Measurements from ENCODE around the gene GEMIN7. TPM values are rescaled to one million over a fixed set of nuclear protein-coding genes. Genes with fewer than 3 reads are reported as not detected.
A peak's percentile ranks its signal among the peaks of the same experiment; 100 is the strongest.
"Not testable (repeated sequence)": the region's sequence is repeated elsewhere in the genome, so short reads cannot be mapped to it uniquely, and the experiment has no call there.

Gene GEMIN7
- total RNA-seq, 2 donors from 2014 or later = 56.9 to 57.2 TPM

DNA sequence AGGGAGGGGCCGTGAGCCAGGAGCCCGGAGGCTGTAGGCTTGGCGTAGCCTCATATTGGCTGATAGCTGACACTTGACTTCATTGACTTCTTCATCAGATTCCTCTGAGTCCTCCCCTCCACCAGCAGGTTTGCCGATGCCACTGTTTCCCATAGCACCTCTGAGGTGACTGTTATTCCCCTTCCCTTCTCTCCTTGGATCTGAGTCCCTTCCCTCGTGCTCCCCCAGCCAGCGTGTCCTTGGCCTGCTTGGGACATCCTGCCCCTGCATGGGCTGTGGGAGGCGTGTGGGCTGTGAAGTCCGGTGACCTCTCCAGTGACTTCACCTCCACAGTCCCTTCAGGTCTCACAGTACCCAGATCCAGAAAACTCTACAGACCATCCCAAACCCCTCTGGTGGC is 22.7 kb downstream of the GEMIN7 start:
- H3K9me3 Mint-ChIP-seq = no peaks in the 10 kb centered on the region
- no peak overlapping the region for H3K27ac Mint-ChIP-seq
- H3K4me3 Mint-ChIP-seq = no peak overlapping the region
- H3K36me3 Mint-ChIP-seq (ENCODE audit: low read depth) = peaks cover 5% of the 10 kb centered on the region
- no peak for ATAC-seq (replicated peaks)
- H3K27me3 Mint-ChIP-seq = no peaks in the 10 kb centered on the region
- peaks cover 30% of the 10 kb centered on the region for H3K4me1 Mint-ChIP-seq

DNA sequence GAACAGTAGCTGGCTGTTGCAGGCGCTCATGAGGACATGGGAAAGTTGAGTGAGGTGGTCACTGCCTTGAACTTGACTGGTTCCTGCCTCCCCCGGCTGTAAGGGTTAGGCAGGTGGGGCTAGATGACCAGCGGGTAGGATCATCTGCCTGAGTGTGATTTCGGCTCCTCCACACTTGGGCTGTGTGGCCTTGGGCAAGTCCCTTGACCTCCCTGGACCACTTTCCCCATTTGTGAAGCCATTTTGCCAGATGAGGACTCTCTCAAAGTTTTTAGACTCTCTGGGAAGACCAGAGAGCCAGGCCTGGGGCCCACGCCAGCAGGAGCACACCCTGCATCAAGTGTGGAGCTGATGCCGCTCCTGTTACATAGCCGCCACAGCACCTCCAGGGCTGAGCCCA is 23.4 kb downstream of the GEMIN7 start:
- peaks cover 25% of the 10 kb centered on the region for H3K4me1 Mint-ChIP-seq

GRCh38 chr19:45103156-45103507 is 24.1 kb downstream of the GEMIN7 start:
- H3K9me3 Mint-ChIP-seq = no peaks in the 10 kb centered on the region
- no peak overlapping the region for H3K27ac Mint-ChIP-seq
- no peaks in the 10 kb centered on the region for H3K36me3 Mint-ChIP-seq (ENCODE audit: low read depth)
- peaks cover 22% of the 10 kb centered on the region for H3K4me1 Mint-ChIP-seq
- ATAC-seq (replicated peaks) = peak; percentile 86
- H3K4me3 Mint-ChIP-seq = peak overlapping the region; percentile 65
- H3K27me3 Mint-ChIP-seq = no peaks in the 10 kb centered on the region

More for the DNA sequence above, 23.4 kb downstream of the GEMIN7 start:
- no peaks in the 10 kb centered on the region for H3K27me3 Mint-ChIP-seq
- H3K4me3 Mint-ChIP-seq = peak overlapping the region; percentile 65
- H3K27ac Mint-ChIP-seq = no peak overlapping the region
- no peaks in the 10 kb centered on the region for H3K36me3 Mint-ChIP-seq (ENCODE audit: low read depth)
- no peak for ATAC-seq (replicated peaks)
- no peaks in the 10 kb centered on the region for H3K9me3 Mint-ChIP-seq

DNA sequence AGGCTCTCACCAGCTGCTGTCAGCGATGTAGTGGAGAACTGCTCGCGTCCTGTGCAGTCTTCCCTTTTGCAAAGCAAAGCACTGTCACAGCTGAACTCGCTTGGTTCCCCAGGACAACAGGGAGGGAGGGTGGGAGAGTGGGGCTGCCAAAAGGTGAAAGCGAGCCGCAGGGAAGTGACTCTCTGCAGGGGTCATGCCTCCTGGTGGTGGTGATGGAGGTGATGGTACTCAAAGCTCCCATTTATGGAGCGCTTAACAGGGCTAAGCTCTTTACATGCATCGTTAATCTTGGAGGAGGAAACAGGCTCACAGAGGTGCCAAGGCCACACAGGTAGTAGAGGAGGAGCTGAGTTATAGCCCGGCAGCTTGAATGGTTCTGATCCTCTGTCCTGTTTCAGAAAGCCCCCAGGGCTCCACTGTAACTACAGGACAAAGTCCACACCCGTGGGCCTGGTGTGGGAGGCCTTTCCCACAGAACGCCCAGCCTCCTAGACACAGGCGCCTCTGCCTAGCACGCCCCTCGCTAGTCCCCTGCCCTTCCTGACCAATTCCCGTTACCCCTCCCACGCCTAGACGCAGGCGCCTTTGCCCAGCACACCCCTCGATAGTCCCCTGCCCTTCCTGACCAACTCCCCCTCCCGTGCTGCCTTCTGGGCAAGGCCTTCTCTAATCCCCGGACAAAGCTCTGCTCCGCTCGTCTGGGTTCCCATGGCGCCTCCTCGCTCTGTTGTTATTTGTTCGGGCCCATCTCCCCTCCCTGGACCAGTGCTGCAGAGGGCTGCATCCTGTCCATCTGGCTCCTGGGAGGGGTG is 24.7 kb downstream of the GEMIN7 start:
- Mint-ChIP-seq H3K4me1 (peaks cover 22% of the 10 kb centered on the region), H3K36me3 (ENCODE audit: low read depth) (no peaks in the 10 kb centered on the region), H3K4me3 (peak overlapping the region; percentile 65), H3K9me3 (no peaks in the 10 kb centered on the region), H3K27me3 (no peaks in the 10 kb centered on the region), H3K27ac (peak overlapping the region; percentile 81)
- peak; percentile 25 for ATAC-seq (replicated peaks)

DNA sequence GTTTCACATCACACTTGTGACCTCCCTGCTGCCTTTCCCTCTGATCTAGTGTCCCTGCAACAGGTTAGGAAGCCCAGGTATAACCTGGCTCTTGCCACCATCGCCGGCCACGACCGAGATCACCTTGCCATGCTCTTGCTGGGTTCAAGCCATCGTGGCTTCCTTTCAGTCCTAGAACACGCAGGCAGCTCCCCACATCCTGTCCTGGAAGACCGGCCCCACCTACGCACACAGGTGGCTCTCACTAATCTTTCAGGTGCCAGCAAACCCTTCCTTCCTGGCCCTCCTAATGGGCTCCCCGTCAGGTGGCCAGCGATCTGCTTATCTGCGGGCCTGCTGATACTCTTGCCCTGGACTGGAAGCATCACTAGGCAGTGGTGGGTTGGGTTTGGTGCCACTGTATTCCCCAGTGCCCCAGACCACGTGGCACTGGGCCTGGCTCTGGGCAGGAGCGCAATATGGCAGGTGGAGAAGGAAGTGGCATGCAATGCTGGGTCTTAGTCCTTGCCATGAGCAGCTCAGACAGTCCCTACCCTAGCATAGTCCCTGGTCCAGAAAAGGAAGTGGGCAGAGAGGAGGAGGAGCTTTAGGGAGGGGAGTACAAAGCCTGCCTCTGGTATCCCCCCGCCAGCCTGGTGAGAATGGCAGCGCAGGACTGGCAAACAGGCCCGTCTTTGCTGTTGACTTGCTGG is 25.7 kb downstream of the GEMIN7 start:
- peak; percentile 46 for ATAC-seq (replicated peaks)
- H3K9me3 Mint-ChIP-seq = no peaks in the 10 kb centered on the region
- no peaks in the 10 kb centered on the region for H3K27me3 Mint-ChIP-seq
- peak overlapping the region; percentile 65 for H3K4me3 Mint-ChIP-seq
- peaks cover 23% of the 10 kb centered on the region for H3K4me1 Mint-ChIP-seq
- no peaks in the 10 kb centered on the region for H3K36me3 Mint-ChIP-seq (ENCODE audit: low read depth)
- H3K27ac Mint-ChIP-seq = peak overlapping the region; percentile 81

DNA sequence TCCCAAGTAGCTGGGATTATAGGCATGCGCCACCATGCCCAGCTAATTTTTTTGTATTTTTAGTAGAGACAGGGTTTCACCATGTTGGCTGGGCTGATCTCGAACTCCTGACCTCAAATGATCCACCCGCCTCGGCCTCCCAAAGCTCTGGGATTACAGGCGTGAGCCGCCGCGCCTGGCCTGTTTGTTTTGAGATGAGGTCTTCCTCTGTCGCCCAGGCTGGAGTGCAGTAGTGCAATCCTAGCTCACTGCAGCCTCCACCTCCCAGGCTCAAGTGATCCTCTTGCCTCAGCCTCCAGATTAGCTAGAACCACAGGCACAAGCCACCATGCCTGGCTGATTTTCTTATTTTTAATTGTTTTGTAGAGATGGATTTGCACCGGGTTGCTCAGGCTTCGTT is 27.3 kb downstream of the GEMIN7 start:
- not testable (repeated sequence) for H3K27ac Mint-ChIP-seq; H3K9me3 Mint-ChIP-seq; H3K36me3 Mint-ChIP-seq (ENCODE audit: low read depth); H3K4me3 Mint-ChIP-seq; H3K27me3 Mint-ChIP-seq; ATAC-seq (replicated peaks)
- H3K4me1 Mint-ChIP-seq = peaks cover 24% of the 10 kb centered on the region

- no peaks in the 10 kb centered on the region for H3K27me3 Mint-ChIP-seq
- H3K27ac Mint-ChIP-seq = no peak overlapping the region
- no peaks in the 10 kb centered on the region for H3K9me3 Mint-ChIP-seq
- no peaks in the 10 kb centered on the region for H3K36me3 Mint-ChIP-seq (ENCODE audit: low read depth)
- no peak for ATAC-seq (replicated peaks)
- no peak overlapping the region for H3K4me3 Mint-ChIP-seq
- H3K4me1 Mint-ChIP-seq = peaks cover 27% of the 10 kb centered on the region
These were observed 28.6 kb downstream of the GEMIN7 start for GRCh38 chr19:45107621-45108150.

DNA sequence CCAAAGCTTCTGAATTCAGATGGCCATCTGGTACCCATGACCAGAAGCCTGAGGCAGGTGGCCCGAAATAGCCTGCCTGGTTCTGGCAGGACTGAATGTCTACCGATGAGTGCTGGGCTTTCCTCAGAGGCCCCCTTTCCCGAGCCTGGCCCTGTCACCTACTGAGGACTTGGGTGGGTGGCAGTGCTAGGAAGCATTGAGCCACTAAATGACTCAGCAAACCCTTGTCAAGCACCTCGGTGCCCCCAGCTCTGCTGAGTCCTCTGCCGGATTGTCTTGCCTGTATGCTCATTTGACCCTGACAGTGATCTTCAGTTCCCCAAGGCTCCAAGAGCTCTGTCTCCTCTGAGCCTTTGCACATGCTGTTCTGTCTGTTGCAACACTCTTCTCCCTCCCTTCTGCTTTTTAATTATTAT is 31.8 kb downstream of the GEMIN7 start:
- ATAC-seq (replicated peaks) = peak; percentile 56
- H3K36me3 Mint-ChIP-seq (ENCODE audit: low read depth) = no peaks in the 10 kb centered on the region
- H3K27ac Mint-ChIP-seq = no peak overlapping the region
- no peak overlapping the region for H3K4me3 Mint-ChIP-seq
- no peaks in the 10 kb centered on the region for H3K9me3 Mint-ChIP-seq
- no peaks in the 10 kb centered on the region for H3K27me3 Mint-ChIP-seq
- peaks cover 17% of the 10 kb centered on the region for H3K4me1 Mint-ChIP-seq

GRCh38 chr19:45112111-45112827 is 33.2 kb downstream of the GEMIN7 start:
- peaks cover 26% of the 10 kb centered on the region for H3K4me1 Mint-ChIP-seq
- no peaks in the 10 kb centered on the region for H3K27me3 Mint-ChIP-seq
- no peak overlapping the region for H3K27ac Mint-ChIP-seq
- peaks cover 5% of the 10 kb centered on the region for H3K36me3 Mint-ChIP-seq (ENCODE audit: low read depth)
- no peaks in the 10 kb centered on the region for H3K9me3 Mint-ChIP-seq
- ATAC-seq (replicated peaks) = no peak
- H3K4me3 Mint-ChIP-seq = no peak overlapping the region

DNA sequence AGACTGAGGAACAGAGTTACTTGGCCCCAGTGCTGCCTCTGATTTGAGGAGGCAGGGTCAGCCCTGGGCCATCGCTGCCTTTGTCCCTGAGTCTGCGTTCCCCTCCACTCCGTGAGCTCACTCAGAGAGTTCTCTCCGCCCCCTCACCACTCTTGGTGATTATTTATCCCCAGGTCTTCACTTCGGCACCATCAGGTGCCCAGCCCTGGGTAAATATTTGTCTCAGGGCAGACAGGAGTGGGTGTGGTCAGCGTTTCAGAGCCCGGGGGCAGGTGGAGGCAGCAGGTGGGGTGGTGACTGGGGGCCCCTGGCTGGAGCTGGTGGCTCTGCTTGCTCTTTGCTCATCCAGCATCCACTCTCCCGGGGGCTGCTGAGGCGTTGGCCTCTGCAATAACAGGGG is 34.6 kb downstream of the GEMIN7 start:
- Mint-ChIP-seq H3K27ac (no peak overlapping the region), H3K9me3 (no peaks in the 10 kb centered on the region), H3K4me1 (peaks cover 27% of the 10 kb centered on the region)

GRCh38 chr19:45114116-45114515 is 35.1 kb downstream of the GEMIN7 start:
- H3K27ac Mint-ChIP-seq = no peak overlapping the region
- ATAC-seq (replicated peaks) = no peak
- H3K4me1 Mint-ChIP-seq = peaks cover 27% of the 10 kb centered on the region
- H3K9me3 Mint-ChIP-seq = no peaks in the 10 kb centered on the region
- peaks cover 5% of the 10 kb centered on the region for H3K36me3 Mint-ChIP-seq (ENCODE audit: low read depth)
- no peak overlapping the region for H3K4me3 Mint-ChIP-seq
- no peaks in the 10 kb centered on the region for H3K27me3 Mint-ChIP-seq

More for the DNA sequence above, 34.6 kb downstream of the GEMIN7 start:
- Mint-ChIP-seq H3K4me3 (no peak overlapping the region), H3K27me3 (no peaks in the 10 kb centered on the region), H3K36me3 (ENCODE audit: low read depth) (peaks cover 5% of the 10 kb centered on the region)
- ATAC-seq (replicated peaks) = no peak

DNA sequence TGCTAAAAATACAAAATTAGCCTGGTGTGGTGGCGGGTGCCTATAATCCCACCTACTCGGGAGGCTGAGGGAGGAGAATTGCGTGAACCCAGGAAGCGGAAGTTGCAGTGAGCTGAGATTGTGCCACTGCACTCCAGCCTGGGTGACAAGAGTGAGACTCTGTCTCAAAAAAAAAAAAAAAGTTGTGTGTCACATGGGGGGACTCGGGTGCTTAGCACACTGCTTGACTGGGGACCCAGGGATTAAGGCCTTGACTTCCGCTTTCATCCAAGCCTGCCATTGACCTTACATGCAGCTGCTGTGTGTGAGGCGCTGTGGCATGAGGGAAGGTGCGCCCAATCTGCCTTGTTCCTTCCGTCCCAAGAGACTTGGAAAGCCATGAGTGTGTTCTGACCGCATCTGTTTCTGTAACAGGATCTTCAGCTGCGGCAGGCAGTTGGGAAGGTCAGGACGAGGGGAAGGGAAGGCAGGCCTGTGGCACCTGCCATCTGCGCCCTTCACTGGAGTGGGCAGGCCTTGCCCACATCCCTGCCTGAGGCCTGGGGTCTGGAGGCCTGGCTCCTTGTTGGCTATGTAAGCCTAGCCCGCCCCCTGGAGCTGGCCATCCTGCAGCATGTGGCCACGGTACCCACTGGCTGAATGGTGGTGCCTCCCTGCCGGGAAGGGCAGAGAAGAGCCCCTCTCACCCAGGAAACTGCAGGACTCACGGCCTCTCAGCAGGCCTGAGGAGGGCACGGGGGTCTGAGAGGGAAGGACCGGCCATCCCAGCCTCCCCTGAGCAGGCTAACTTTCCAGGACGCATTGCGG is 37.0 kb downstream of the GEMIN7 start:
- H3K4me1 Mint-ChIP-seq = peaks cover 22% of the 10 kb centered on the region
- no peak overlapping the region for H3K27ac Mint-ChIP-seq
- H3K4me3 Mint-ChIP-seq = peak overlapping the region; percentile 46
- ATAC-seq (replicated peaks) = no peak
- no peaks in the 10 kb centered on the region for H3K9me3 Mint-ChIP-seq
- peaks cover 5% of the 10 kb centered on the region for H3K36me3 Mint-ChIP-seq (ENCODE audit: low read depth)
- H3K27me3 Mint-ChIP-seq = no peaks in the 10 kb centered on the region

GRCh38 chr19:45117167-45117594 is 38.1 kb downstream of the GEMIN7 start:
- Mint-ChIP-seq H3K27me3 (no peaks in the 10 kb centered on the region), H3K9me3 (no peaks in the 10 kb centered on the region), H3K36me3 (ENCODE audit: low read depth) (peaks cover 5% of the 10 kb centered on the region), H3K27ac (no peak overlapping the region), H3K4me3 (peak overlapping the region; percentile 46), H3K4me1 (peaks cover 31% of the 10 kb centered on the region)
- peak; percentile 74 for ATAC-seq (replicated peaks)

GRCh38 chr19:45117671-45118070 is 38.6 kb downstream of the GEMIN7 start:
- Mint-ChIP-seq H3K4me1 (peaks cover 33% of the 10 kb centered on the region), H3K36me3 (ENCODE audit: low read depth) (peaks cover 5% of the 10 kb centered on the region), H3K4me3 (peak overlapping the region; percentile 46), H3K27me3 (no peaks in the 10 kb centered on the region), H3K9me3 (no peaks in the 10 kb centered on the region), H3K27ac (peak overlapping the region; percentile 48)
- peak; percentile 1 for ATAC-seq (replicated peaks)

Measured in activated T-helper 17 cell treated with anti-CD3 and anti-CD28 coated beads, Interleukin-2, amount 50 U/mL, for 72 hours (primary cell).